Activated naive CD8-positive, alpha-beta T cell treated with anti-CD3 and anti-CD28 coated beads for 36 hours (primary cell): ENCODE data around the gene CNTNAP5. TPM values are rescaled to one million over a fixed set of nuclear protein-coding genes. Genes with fewer than 3 reads are reported as not detected.

Experiments
- DNase-seq: peaks from one replicate; pipeline ENCODE4 v3.0.0; 2021
- H3K27ac Mint-ChIP-seq: one replicate; pipeline ENCODE4 v1.8.0; 2022; ENCODE audit warnings: mild to moderate bottlenecking, moderate library complexity, mixed read lengths
- H3K27me3 Mint-ChIP-seq: one replicate; pipeline ENCODE4 v1.8.0; 2022; ENCODE audit warnings: mild to moderate bottlenecking, mixed read lengths
- H3K36me3 Mint-ChIP-seq: one replicate; pipeline ENCODE4 v1.8.0; 2021; ENCODE audit warnings: mild to moderate bottlenecking, mixed read lengths
- H3K4me1 Mint-ChIP-seq: one replicate; pipeline ENCODE4 v1.8.0; 2021; ENCODE audit warnings: mixed read lengths
- H3K4me3 Mint-ChIP-seq: one replicate; pipeline ENCODE4 v1.8.0; 2022; ENCODE audit warnings: mild to moderate bottlenecking, moderate library complexity, mixed read lengths
- H3K9me3 Mint-ChIP-seq: one replicate; pipeline ENCODE4 v1.8.0; 2022; ENCODE audit warnings: mixed read lengths
- total RNA-seq, 2 experiments: library from RNA; stranded (reverse); gene quantifications; one replicate each; pipeline ENCODE4 v1.2.3, GENCODE V29; 2021

The CNTNAP5 gene
- total RNA-seq, 2 experiments from 2014 or later, result not detected

DNA sequence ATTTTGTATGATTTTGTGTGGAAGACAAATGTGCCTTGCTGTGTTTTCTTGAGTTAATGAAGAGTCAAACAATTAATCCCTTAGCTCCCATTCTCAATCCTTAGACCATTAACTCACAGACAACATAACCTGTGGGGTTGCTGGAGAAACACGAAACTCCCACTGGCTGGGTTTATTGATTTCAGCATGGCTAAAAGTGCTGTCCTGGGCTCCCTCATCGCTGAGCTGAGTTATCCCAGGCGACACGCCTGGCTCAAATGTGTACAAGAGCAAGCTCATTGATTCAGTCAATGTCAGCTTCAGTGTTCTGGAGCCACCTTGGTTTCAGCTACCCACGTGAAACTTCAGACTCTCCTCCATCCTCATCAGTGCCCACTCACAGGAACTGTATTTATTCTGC, 896.1 kb downstream of the CNTNAP5 start:
- DNase-seq, result no peak
- Mint-ChIP-seq H3K4me1 (no peaks in the 10 kb centered on the region), H3K9me3 (no peaks in the 10 kb centered on the region), H3K4me3 (no peak overlapping the region), H3K36me3 (no peaks in the 10 kb centered on the region), H3K27me3 (no peaks in the 10 kb centered on the region), H3K27ac (no peak overlapping the region)

DNA sequence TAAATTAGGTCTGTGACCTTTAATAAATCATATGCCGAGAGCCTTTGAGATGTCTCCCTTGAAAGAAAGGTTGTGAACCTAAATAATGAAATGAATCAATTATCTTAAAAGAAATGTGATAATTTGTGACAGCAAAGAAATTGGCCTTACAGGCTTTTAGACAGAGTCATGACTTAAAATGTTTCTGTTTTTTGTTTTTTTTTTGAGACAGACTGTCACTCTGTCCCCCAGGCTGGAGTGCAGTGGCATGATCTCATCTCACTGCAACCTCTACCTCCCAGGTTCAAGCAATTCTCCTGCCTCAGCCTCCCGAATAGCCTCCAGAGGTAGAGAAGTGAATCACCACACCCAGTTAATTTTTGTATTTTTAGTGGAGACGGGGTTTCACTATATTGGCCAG, 898.0 kb downstream of the CNTNAP5 start:
- no peak for DNase-seq
- Mint-ChIP-seq H3K9me3 (no peaks in the 10 kb centered on the region), H3K4me1 (no peaks in the 10 kb centered on the region), H3K27ac (no peak overlapping the region), H3K4me3 (no peak overlapping the region), H3K27me3 (no peaks in the 10 kb centered on the region), H3K36me3 (no peaks in the 10 kb centered on the region)

DNA sequence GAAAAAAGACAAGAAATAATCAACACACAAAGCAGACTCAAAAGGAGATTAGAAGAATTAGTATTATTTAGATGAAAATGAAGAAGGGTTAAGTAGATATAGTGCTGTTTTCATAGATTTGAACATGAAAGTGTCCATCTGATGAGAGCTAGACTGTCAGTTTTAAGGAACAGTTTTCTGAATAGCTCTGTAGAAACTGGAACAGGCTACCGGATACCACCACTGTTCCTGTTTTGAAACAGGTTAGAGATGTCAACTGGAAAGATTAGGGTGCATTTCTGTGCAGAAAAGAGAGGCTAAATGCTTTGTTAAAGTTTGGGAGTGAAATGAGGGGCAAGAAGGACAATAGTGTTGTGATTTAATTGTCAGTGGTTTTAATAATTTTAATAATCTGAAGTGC, 908.8 kb downstream of the CNTNAP5 start:
- Mint-ChIP-seq H3K9me3 (peaks cover 2% of the 10 kb centered on the region), H3K36me3 (no peaks in the 10 kb centered on the region), H3K27me3 (no peaks in the 10 kb centered on the region), H3K4me1 (no peaks in the 10 kb centered on the region), H3K4me3 (no peak overlapping the region), H3K27ac (no peak overlapping the region)
- DNase-seq, result no peak

DNA sequence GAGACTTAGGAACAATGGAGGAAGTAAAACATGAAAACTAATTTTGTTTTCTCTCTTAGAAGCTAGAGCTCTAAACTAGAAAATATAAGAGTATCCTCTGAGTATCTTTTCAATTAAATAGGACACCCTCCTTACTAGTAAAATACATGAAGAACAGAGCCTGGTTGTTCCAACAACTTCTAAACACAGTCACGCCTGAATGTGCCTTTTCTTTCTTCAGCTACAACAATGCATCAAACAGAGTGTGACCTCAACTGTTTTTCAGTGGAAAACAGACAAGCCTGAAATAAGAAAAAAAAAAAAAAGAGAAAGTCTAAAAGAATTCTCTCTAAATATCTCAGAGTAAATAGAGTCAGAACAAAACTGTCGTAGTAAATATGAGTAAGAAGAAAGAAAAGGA, 928.8 kb downstream of the CNTNAP5 start:
- DNase-seq, result no peak
- no peak overlapping the region for H3K27ac Mint-ChIP-seq
- H3K36me3 Mint-ChIP-seq, result no peaks in the 10 kb centered on the region
- no peaks in the 10 kb centered on the region for H3K27me3 Mint-ChIP-seq
- no peak overlapping the region for H3K4me3 Mint-ChIP-seq
- H3K4me1 Mint-ChIP-seq, result no peaks in the 10 kb centered on the region
- peaks cover 11% of the 10 kb centered on the region for H3K9me3 Mint-ChIP-seq

DNA sequence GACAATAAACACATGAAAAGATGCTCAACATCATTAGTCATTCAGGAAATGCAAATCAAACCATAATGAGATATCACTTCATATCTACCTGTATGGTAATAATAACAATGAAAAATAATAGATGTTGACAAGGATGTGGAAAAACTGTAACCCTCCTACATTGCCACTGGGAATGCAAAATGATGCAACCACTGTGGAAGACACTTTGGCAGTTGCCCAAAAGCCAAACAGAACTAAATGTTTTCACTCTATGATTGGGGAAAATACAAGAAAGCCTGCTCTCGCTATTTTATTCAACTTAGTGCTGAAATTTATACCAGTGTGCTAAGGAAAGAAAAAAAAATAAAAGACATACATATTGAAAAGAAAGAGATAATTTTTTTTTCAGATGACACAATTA, 934.5 kb downstream of the CNTNAP5 start:
- no peak overlapping the region for H3K4me3 Mint-ChIP-seq
- no peak for DNase-seq
- H3K27ac Mint-ChIP-seq, result no peak overlapping the region
- H3K36me3 Mint-ChIP-seq, result no peaks in the 10 kb centered on the region
- H3K27me3 Mint-ChIP-seq, result no peaks in the 10 kb centered on the region
- H3K9me3 Mint-ChIP-seq, result peaks cover 6% of the 10 kb centered on the region
- no peaks in the 10 kb centered on the region for H3K4me1 Mint-ChIP-seq

DNA sequence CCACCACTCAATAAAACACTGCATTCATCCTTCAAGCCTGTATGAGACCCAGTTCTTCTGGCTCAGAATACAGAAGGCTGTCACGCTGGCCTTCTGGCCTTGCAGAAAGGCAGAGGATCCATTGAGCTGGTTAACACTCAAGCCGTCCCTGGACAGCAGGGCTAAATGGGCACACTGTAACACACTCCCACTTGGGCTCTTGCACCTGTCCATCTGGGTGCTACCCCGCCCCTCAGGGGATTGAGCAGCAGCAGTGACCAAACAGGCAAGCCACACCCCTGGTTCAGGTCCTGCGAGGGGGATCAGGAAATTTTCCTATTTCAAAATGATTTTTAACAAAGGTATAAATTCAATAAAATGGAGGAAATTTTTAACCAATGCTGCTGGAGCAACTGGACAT, 936.0 kb downstream of the CNTNAP5 start:
- Mint-ChIP-seq H3K36me3 (no peaks in the 10 kb centered on the region), H3K27me3 (no peaks in the 10 kb centered on the region), H3K4me1 (no peaks in the 10 kb centered on the region), H3K27ac (no peak overlapping the region), H3K9me3 (peaks cover 4% of the 10 kb centered on the region), H3K4me3 (no peak overlapping the region)
- DNase-seq, result no peak
